HG03520 (cell line): Measurements from ENCODE around the gene SPG11.
"Not testable (repeated sequence)": the region's sequence is repeated elsewhere in the genome, so short reads cannot be mapped to it uniquely, and the experiment has no call there.

Experiments used
- ATAC-seq: cut with Tn5 transposase; IDR thresholded peaks from one replicate; pipeline ENCODE4 v1.9.1; 2021; ENCODE audit warnings: mild to moderate bottlenecking, moderate library complexity; ENCODE audit not compliant: unreplicated experiment

The SPG11 gene

GRCh38 chr15:44565387-44566154 is 97.9 kb downstream of the SPG11 start:
- no peak for ATAC-seq

GRCh38 chr15:44560926-44561325 is 102.5 kb downstream of the SPG11 start:
- ATAC-seq: not testable (repeated sequence)

GRCh38 chr15:44554934-44555723 is 108.3 kb downstream of the SPG11 start:
- ATAC-seq: no peak

GRCh38 chr15:44550734-44551133 is 112.7 kb downstream of the SPG11 start:
- no peak for ATAC-seq

- ATAC-seq: no peak
Measured at GRCh38 chr15:44550256-44550655, 113.2 kb downstream of the SPG11 start.

GRCh38 chr15:44549152-44549551 is 114.3 kb downstream of the SPG11 start:
- not testable (repeated sequence) for ATAC-seq

- ATAC-seq: peak; percentile 72
Measured at GRCh38 chr15:44545913-44546802, 117.3 kb downstream of the SPG11 start.

- ATAC-seq: not testable (repeated sequence)
Measured at GRCh38 chr15:44544745-44545144, 118.7 kb downstream of the SPG11 start.

- ATAC-seq: no peak
Measured at GRCh38 chr15:44542596-44542995, 120.9 kb downstream of the SPG11 start.

- no peak for ATAC-seq
Measured at GRCh38 chr15:44541282-44541958, 122.0 kb downstream of the SPG11 start.

- no peak for ATAC-seq
Measured at GRCh38 chr15:44537735-44538240, 125.7 kb downstream of the SPG11 start.

- ATAC-seq: peak; percentile 76
Measured at GRCh38 chr15:44536962-44537734, 126.3 kb downstream of the SPG11 start, which contains the start of gene EIF3J. Gene EIF3J (plus strand): TSS chr15:44537147. CDS start chr15:44537195, 48 bp downstream.

GRCh38 chr15:44536302-44536961 is 127.0 kb downstream of the SPG11 start:
- ATAC-seq: peak; percentile 39

- no peak for ATAC-seq
Measured at GRCh38 chr15:44535523-44536301, 127.8 kb downstream of the SPG11 start.

- no peak for ATAC-seq
Measured at GRCh38 chr15:44535092-44535491, 128.4 kb downstream of the SPG11 start.

- no peak for ATAC-seq
Measured at GRCh38 chr15:44532689-44533088, 130.8 kb downstream of the SPG11 start.

GRCh38 chr15:44532275-44532674 is 131.2 kb downstream of the SPG11 start:
- ATAC-seq: not testable (repeated sequence)

GRCh38 chr15:44530653-44531052 is 132.8 kb downstream of the SPG11 start:
- no peak for ATAC-seq
